Measurements from ENCODE around the gene EEFSEC. TPM values are rescaled to one million over a fixed set of nuclear protein-coding genes. Genes with fewer than 3 reads are reported as not detected.

Gene EEFSEC
- total RNA-seq, 2 experiments from 2014 or later, result 22.1 to 22.7 TPM

- ATAC-seq (ENCODE audit: low read depth) (no peak), DNase-seq (no peak)
- POLR2A ChIA-PET, result no interaction called here
- H3K27ac Mint-ChIP-seq, result no peak overlapping the region
- no peaks in the 10 kb centered on the region for H3K27me3 Mint-ChIP-seq
- H3K9me3 Mint-ChIP-seq, result no peaks in the 10 kb centered on the region
- H3K4me1 Mint-ChIP-seq, result peaks cover 9% of the 10 kb centered on the region
- H3K36me3 Mint-ChIP-seq, result peaks cover 4% of the 10 kb centered on the region
- H3K4me3 Mint-ChIP-seq, result no peak overlapping the region
Measured at GRCh38 chr3:128274837-128275236, 121.6 kb downstream of the EEFSEC start.

GRCh38 chr3:128275316-128276145 lies 122.2 kb downstream of the EEFSEC start:
- H3K27me3 Mint-ChIP-seq, result no peaks in the 10 kb centered on the region
- H3K36me3 Mint-ChIP-seq, result peaks cover 4% of the 10 kb centered on the region
- no peak overlapping the region for H3K27ac Mint-ChIP-seq
- POLR2A ChIA-PET, result no interaction called here
- H3K4me1 Mint-ChIP-seq, result peaks cover 8% of the 10 kb centered on the region
- ATAC-seq (ENCODE audit: low read depth), result no peak
- H3K4me3 Mint-ChIP-seq, result no peak overlapping the region
- no peak for DNase-seq
- no peaks in the 10 kb centered on the region for H3K9me3 Mint-ChIP-seq

- Mint-ChIP-seq H3K27ac (no peak overlapping the region), H3K4me3 (no peak overlapping the region), H3K9me3 (no peaks in the 10 kb centered on the region), H3K27me3 (no peaks in the 10 kb centered on the region), H3K36me3 (peaks cover 4% of the 10 kb centered on the region), H3K4me1 (peaks cover 6% of the 10 kb centered on the region)
- DNase-seq, result no peak
- POLR2A ChIA-PET, result no interaction called here
- no peak for ATAC-seq (ENCODE audit: low read depth)
Measured at GRCh38 chr3:128276146-128276435, 122.8 kb downstream of the EEFSEC start.

- no peaks in the 10 kb centered on the region for H3K27me3 Mint-ChIP-seq
- peaks cover 4% of the 10 kb centered on the region for H3K36me3 Mint-ChIP-seq
- H3K4me3 Mint-ChIP-seq, result no peak overlapping the region
- no peaks in the 10 kb centered on the region for H3K9me3 Mint-ChIP-seq
- H3K4me1 Mint-ChIP-seq, result peaks cover 6% of the 10 kb centered on the region
- DNase-seq (no peak), ATAC-seq (ENCODE audit: low read depth) (no peak)
- H3K27ac Mint-ChIP-seq, result no peak overlapping the region
- POLR2A ChIA-PET, result no interaction called here
Measured at GRCh38 chr3:128276577-128277183, 123.4 kb downstream of the EEFSEC start.

- Mint-ChIP-seq H3K27me3 (no peaks in the 10 kb centered on the region), H3K27ac (no peak overlapping the region), H3K4me1 (peaks cover 6% of the 10 kb centered on the region), H3K4me3 (no peak overlapping the region), H3K36me3 (peaks cover 4% of the 10 kb centered on the region), H3K9me3 (no peaks in the 10 kb centered on the region)
- no peak for DNase-seq
- POLR2A ChIA-PET, result no interaction called here
- ATAC-seq (ENCODE audit: low read depth), result no peak
Measured at GRCh38 chr3:128277378-128278069, 124.2 kb downstream of the EEFSEC start.

GRCh38 chr3:128278130-128278529 lies 124.8 kb downstream of the EEFSEC start:
- POLR2A ChIA-PET, result no interaction called here
- Mint-ChIP-seq H3K4me3 (no peak overlapping the region), H3K9me3 (no peaks in the 10 kb centered on the region), H3K27me3 (no peaks in the 10 kb centered on the region), H3K27ac (no peak overlapping the region), H3K4me1 (peaks cover 6% of the 10 kb centered on the region), H3K36me3 (peaks cover 2% of the 10 kb centered on the region)
- DNase-seq (no peak), ATAC-seq (ENCODE audit: low read depth) (no peak)

- no peak for ATAC-seq (ENCODE audit: low read depth)
- H3K27ac Mint-ChIP-seq, result no peak overlapping the region
- peaks cover 5% of the 10 kb centered on the region for H3K4me1 Mint-ChIP-seq
- no peak for DNase-seq
- H3K9me3 Mint-ChIP-seq, result no peaks in the 10 kb centered on the region
- POLR2A ChIA-PET, result no interaction called here
- H3K36me3 Mint-ChIP-seq, result peaks cover 2% of the 10 kb centered on the region
- no peaks in the 10 kb centered on the region for H3K27me3 Mint-ChIP-seq
- H3K4me3 Mint-ChIP-seq, result no peak overlapping the region
Measured at GRCh38 chr3:128278761-128279600, 125.7 kb downstream of the EEFSEC start.

- no peaks in the 10 kb centered on the region for H3K9me3 Mint-ChIP-seq
- H3K4me3 Mint-ChIP-seq, result no peak overlapping the region
- DNase-seq, result no peak
- peaks cover 2% of the 10 kb centered on the region for H3K36me3 Mint-ChIP-seq
- no peaks in the 10 kb centered on the region for H3K27me3 Mint-ChIP-seq
- ATAC-seq (ENCODE audit: low read depth), result no peak
- H3K4me1 Mint-ChIP-seq, result no peaks in the 10 kb centered on the region
- no peak overlapping the region for H3K27ac Mint-ChIP-seq
- POLR2A ChIA-PET, result no interaction called here
Measured at GRCh38 chr3:128279601-128279880, 126.3 kb downstream of the EEFSEC start.

- Mint-ChIP-seq H3K4me1 (no peaks in the 10 kb centered on the region), H3K36me3 (peaks cover 2% of the 10 kb centered on the region), H3K4me3 (no peak overlapping the region), H3K27me3 (no peaks in the 10 kb centered on the region), H3K27ac (no peak overlapping the region), H3K9me3 (no peaks in the 10 kb centered on the region)
- DNase-seq (no peak), ATAC-seq (ENCODE audit: low read depth) (no peak)
- POLR2A ChIA-PET, result no interaction called here
Measured at GRCh38 chr3:128280481-128281052, 127.3 kb downstream of the EEFSEC start.

- H3K4me3 Mint-ChIP-seq, result no peak overlapping the region
- ATAC-seq (ENCODE audit: low read depth) (no peak), DNase-seq (no peak)
- no peak overlapping the region for H3K27ac Mint-ChIP-seq
- H3K36me3 Mint-ChIP-seq, result peaks cover 2% of the 10 kb centered on the region
- H3K4me1 Mint-ChIP-seq, result no peaks in the 10 kb centered on the region
- POLR2A ChIA-PET, result no interaction called here
- no peaks in the 10 kb centered on the region for H3K9me3 Mint-ChIP-seq
- no peaks in the 10 kb centered on the region for H3K27me3 Mint-ChIP-seq
Measured at GRCh38 chr3:128281056-128281455, 127.8 kb downstream of the EEFSEC start.

- DNase-seq, result no peak
- POLR2A ChIA-PET, result no interaction called here
- Mint-ChIP-seq H3K4me1 (no peaks in the 10 kb centered on the region), H3K36me3 (no peaks in the 10 kb centered on the region), H3K27ac (no peak overlapping the region), H3K4me3 (no peak overlapping the region), H3K27me3 (no peaks in the 10 kb centered on the region), H3K9me3 (no peaks in the 10 kb centered on the region)
- no peak for ATAC-seq (ENCODE audit: low read depth)
Measured at GRCh38 chr3:128281461-128282367, 128.4 kb downstream of the EEFSEC start.

- Mint-ChIP-seq H3K9me3 (no peaks in the 10 kb centered on the region), H3K27me3 (no peaks in the 10 kb centered on the region), H3K4me1 (no peaks in the 10 kb centered on the region), H3K4me3 (no peak overlapping the region), H3K27ac (no peak overlapping the region), H3K36me3 (peaks cover 6% of the 10 kb centered on the region)
- no peak for ATAC-seq (ENCODE audit: low read depth)
- DNase-seq, result no peak
- POLR2A ChIA-PET, result no interaction called here
Measured at GRCh38 chr3:128282380-128283196, 129.3 kb downstream of the EEFSEC start.

Measured in activated naive CD8-positive, alpha-beta T cell treated with anti-CD3 and anti-CD28 coated beads, Interleukin-2, amount 10 ng/mL, durations not matched to agents 7 days and 5 days (primary cell).